HEK293 (cell line): ENCODE results near the gene AMPH.
"Not testable (repeated sequence)": the region's sequence is repeated elsewhere in the genome, so short reads cannot be mapped to it uniquely, and the experiment has no call there.

Experiments
- CTCF ChIA-PET: fragments of 350-600 bp; formaldehyde crosslinking; extraction: SDS; loops from one replicate; lab custom pipeline; 2021; ENCODE audit warnings: antibody characterized with exemption; lab: Yijun Ruan, JAX
- POLR2A ChIA-PET: fragments of 300-600 bp; formaldehyde crosslinking; extraction: SDS; loops from one replicate; lab custom pipeline; 2020; ENCODE audit warnings: antibody characterized with exemption, inconsistent platforms; lab: Yijun Ruan, JAX
- H3K27ac ChIP-seq: fragments of 200-500 bp; sonication (Bioruptor generic); 2 replicates; pipeline ENCODE4 v1.5.1; 2014; ENCODE audit warnings: low read depth, low read length, control low read depth, inconsistent platforms; ENCODE audit errors: extremely low read depth
- H3K36me3 ChIP-seq, 2 experiments: fragments of 200-500 bp in 1 of 2; sonication (Bioruptor generic) in 1 of 2; 1 replicate in 1 of 2; 2 replicates in 1 of 2; pipeline ENCODE4 v1.5.1; 2014 to 2017; ENCODE audit warnings: inconsistent platforms in 2 of 2, low read length in 2 of 2; ENCODE audit not compliant: control insufficient read depth in 2 of 2, insufficient read depth in 1 of 2
- H3K4me1 ChIP-seq: fragments of 200-500 bp; sonication (Bioruptor generic); 2 replicates; pipeline ENCODE4 v1.5.1; 2014; ENCODE audit warnings: mild to moderate bottlenecking, low read length, inconsistent platforms; ENCODE audit not compliant: control insufficient read depth, insufficient read depth
- H3K4me3 ChIP-seq: 2 replicates; pipeline ENCODE4 v1.5.1; 2011; ENCODE audit warnings: low read depth, mild to moderate bottlenecking, control low read depth, low read length, moderate library complexity
- H3K9me3 ChIP-seq: fragments of 200-500 bp; sonication (Bioruptor generic); 2 replicates; pipeline ENCODE4 v1.5.1; 2014; ENCODE audit warnings: low read depth, low read length, inconsistent platforms; ENCODE audit not compliant: control insufficient read depth, insufficient read depth
- MZF1 ChIP-seq: fragments of 450-650 bp; formaldehyde crosslinking; IDR thresholded peaks from 2 replicates; pipeline ENCODE4 v1.5.1; 2017; ENCODE audit warnings: missing biosample characterization, missing genetic modification characterization, borderline replicate concordance
- ZBTB49 ChIP-seq: fragments of 450-650 bp; formaldehyde crosslinking; IDR thresholded peaks from 2 replicates; pipeline ENCODE4 v1.5.1; 2016; ENCODE audit warnings: missing biosample characterization, missing genetic modification characterization, low read depth
- ZNF146 ChIP-seq: fragments of 450-650 bp; formaldehyde crosslinking; IDR thresholded peaks from 2 replicates; pipeline ENCODE4 v1.5.1; 2016; ENCODE audit warnings: missing biosample characterization, missing genetic modification characterization
- ZNF221 ChIP-seq: fragments of 450-650 bp; formaldehyde crosslinking; IDR thresholded peaks from 2 replicates; pipeline ENCODE4 v1.5.1; 2017; ENCODE audit warnings: missing biosample characterization, missing genetic modification characterization, borderline replicate concordance
- ZNF239 ChIP-seq: fragments of 450-650 bp; formaldehyde crosslinking; IDR thresholded peaks from 2 replicates; pipeline ENCODE4 v1.5.1; 2016; ENCODE audit warnings: missing biosample characterization, missing genetic modification characterization
- ZNF24 ChIP-seq: fragments of 450-650 bp; formaldehyde crosslinking; IDR thresholded peaks from 2 replicates; pipeline ENCODE4 v1.5.1; 2016; ENCODE audit warnings: missing biosample characterization, missing genetic modification characterization
- ZNF654 ChIP-seq: fragments of 450-650 bp; formaldehyde crosslinking; IDR thresholded peaks from 2 replicates; pipeline ENCODE4 v1.5.1; 2016; ENCODE audit warnings: low read depth, missing biosample characterization, missing genetic modification characterization
- ZNF677 ChIP-seq: fragments of 450-650 bp; IDR thresholded peaks from 2 replicates; pipeline ENCODE4 v1.5.0; 2018; ENCODE audit warnings: missing biosample characterization, mild to moderate bottlenecking, missing genetic modification characterization, moderate library complexity
- TF ChIP-seq, protein P1 (sequence below): fragments of 450-650 bp; formaldehyde crosslinking; IDR thresholded peaks from 2 replicates; pipeline ENCODE4 v1.5.1; 2017; ENCODE audit warnings: missing biosample characterization, missing genetic modification characterization

AMPH gene

GRCh38 chr7:38360776-38361175 is 270.4 kb downstream of the AMPH start:
- Histone ChIP-seq H3K27ac (no peak overlapping the region), H3K4me3 (no peak overlapping the region), H3K36me3 (no peaks in the 10 kb centered on the region), H3K9me3 (no peaks in the 10 kb centered on the region), H3K4me1 (no peaks in the 10 kb centered on the region)
- POLR2A ChIA-PET: no interaction called here
- CTCF ChIA-PET: interaction anchor here (0.6 to 1.9 kb wide), 5 partner anchors 9 to 881 kb away, joined by 3 to 6 read pairs (median 4); no protein-coding TSS in a partner anchor
- TF ChIP-seq ZNF677 (tag by site-specific recombination): no peak
- TF ChIP-seq ZBTB49: no peak
- no peak for TF ChIP-seq MZF1 (tag by site-specific recombination)
- TF ChIP-seq ZNF24: no peak
- TF ChIP-seq, protein P1, sequence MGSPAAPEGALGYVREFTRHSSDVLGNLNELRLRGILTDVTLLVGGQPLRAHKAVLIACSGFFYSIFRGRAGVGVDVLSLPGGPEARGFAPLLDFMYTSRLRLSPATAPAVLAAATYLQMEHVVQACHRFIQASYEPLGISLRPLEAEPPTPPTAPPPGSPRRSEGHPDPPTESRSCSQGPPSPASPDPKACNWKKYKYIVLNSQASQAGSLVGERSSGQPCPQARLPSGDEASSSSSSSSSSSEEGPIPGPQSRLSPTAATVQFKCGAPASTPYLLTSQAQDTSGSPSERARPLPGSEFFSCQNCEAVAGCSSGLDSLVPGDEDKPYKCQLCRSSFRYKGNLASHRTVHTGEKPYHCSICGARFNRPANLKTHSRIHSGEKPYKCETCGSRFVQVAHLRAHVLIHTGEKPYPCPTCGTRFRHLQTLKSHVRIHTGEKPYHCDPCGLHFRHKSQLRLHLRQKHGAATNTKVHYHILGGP (tag by site-specific recombination): no peak
- no peak for TF ChIP-seq ZNF221 (tag by site-specific recombination)
- TF ChIP-seq ZNF239 (tag by site-specific recombination): no peak

GRCh38 chr7:38359071-38359601 is 272.0 kb downstream of the AMPH start:
- not testable (repeated sequence) for H3K4me1 ChIP-seq, H3K27ac ChIP-seq, H3K4me3 ChIP-seq

DNA sequence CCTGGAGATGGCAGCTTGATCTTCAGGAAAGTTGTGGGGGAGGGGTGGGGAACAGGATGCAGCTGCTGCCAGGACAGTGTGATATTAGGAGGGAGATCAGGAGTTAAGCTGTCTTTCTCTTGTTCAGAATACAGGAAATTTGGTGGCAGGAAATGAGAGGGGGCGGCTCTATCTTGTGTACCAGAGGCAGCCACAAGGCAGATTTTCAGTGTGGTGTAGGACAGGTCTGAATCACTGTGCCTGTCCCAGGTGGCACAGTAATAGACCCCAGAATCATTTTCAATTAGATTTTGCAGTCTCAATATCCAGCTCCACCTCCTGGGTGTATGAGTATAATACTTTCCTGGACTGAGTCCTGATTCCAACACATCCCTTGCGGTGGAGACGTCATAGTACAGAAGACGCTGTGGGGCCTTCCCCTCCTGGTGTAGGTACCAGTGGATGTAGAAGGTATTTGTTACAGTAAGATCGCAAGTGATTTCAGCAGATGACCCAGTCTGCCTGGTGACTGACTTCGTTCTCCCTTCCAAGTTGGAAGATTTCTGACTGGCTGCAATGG is 272.8 kb downstream of the AMPH start:
- H3K4me1 ChIP-seq, H3K4me3 ChIP-seq, H3K27ac ChIP-seq, H3K9me3 ChIP-seq, POLR2A ChIA-PET, H3K36me3 ChIP-seq: not testable (repeated sequence)
- CTCF ChIA-PET: interaction anchor here (0.5 to 2.5 kb wide), 7 partner anchors 11 to 691 kb away, joined by 3 to 17 read pairs (median 4); no protein-coding TSS in a partner anchor

More at GRCh38 chr7:38359071-38359601, 272.0 kb downstream of the AMPH start:
- H3K36me3 ChIP-seq, POLR2A ChIA-PET, H3K9me3 ChIP-seq: not testable (repeated sequence)
- CTCF ChIA-PET: interaction anchor here (0.5 to 2.5 kb wide), 9 partner anchors 10 to 750 kb away, joined by 3 to 17 read pairs (median 3); no protein-coding TSS in a partner anchor
- TF ChIP-seq ZNF654: 0 out of 2 replicates have a peak, but pooled peaks have one; percentile 5

DNA sequence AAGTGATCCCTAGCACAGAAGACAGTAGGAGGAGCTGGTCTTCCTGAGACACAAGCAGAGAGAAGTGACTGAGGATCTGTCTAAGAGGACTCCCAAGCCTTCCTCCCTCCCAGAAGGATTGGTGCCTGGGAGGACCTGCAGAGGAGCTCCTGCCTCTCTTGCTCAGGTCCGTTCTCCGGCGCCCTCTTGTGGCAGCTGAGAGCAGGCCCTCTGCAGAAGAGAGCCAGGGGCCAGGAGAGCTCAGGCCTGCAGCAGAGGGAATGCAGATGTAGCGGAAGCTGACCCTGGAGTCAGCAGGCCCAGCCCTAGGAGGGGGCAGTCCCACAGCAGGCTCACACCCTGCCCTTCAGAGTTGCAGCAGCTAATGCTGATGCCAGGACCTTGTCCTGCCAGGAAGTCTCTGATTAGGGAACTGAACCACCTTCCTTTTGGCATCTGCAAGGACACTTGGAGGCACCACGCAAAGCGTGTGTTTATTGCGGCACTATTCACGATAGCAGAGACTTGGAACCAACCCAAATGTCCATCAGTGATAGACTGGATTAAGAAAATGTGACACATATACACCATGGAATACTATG is 276.8 kb downstream of the AMPH start:
- H3K4me1 ChIP-seq, POLR2A ChIA-PET, H3K9me3 ChIP-seq, H3K4me3 ChIP-seq, H3K36me3 ChIP-seq, H3K27ac ChIP-seq: not testable (repeated sequence)
- CTCF ChIA-PET: interaction anchor here (0.6 to 2.1 kb wide), 15 partner anchors 11 to 458 kb away, joined by 3 to 11 read pairs (median 3); no protein-coding TSS in a partner anchor
- TF ChIP-seq ZNF146 (tag by site-specific recombination): 0 out of 2 replicates have a peak, but pooled peaks have one; percentile 6

- H3K9me3 ChIP-seq, H3K27ac ChIP-seq, POLR2A ChIA-PET, H3K4me1 ChIP-seq, H3K36me3 ChIP-seq, H3K4me3 ChIP-seq: not testable (repeated sequence)
- CTCF ChIA-PET: interaction anchor here (0.6 to 2.1 kb wide), 10 partner anchors 10 to 452 kb away, joined by 3 to 11 read pairs (median 4); no protein-coding TSS in a partner anchor
These were observed 277.7 kb downstream of the AMPH start for GRCh38 chr7:38353431-38353881.
